RKO (cell line): ENCODE data around the gene CRYBB2.
"Not testable (repeated sequence)": the region's sequence is repeated elsewhere in the genome, so short reads cannot be mapped to it uniquely, and the experiment has no call there.

Source experiments
- DNase-seq: peaks from one replicate; pipeline ENCODE4 v3.0.0-alpha.2; 2016; ENCODE audit warnings: low spot score

CRYBB2 gene, protein sequence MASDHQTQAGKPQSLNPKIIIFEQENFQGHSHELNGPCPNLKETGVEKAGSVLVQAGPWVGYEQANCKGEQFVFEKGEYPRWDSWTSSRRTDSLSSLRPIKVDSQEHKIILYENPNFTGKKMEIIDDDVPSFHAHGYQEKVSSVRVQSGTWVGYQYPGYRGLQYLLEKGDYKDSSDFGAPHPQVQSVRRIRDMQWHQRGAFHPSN

GRCh38 chr22:25219211-25219689 is at the start of gene CRYBB2:
CRYBB2 (plus strand) TSS chr22:25219639; CDS start chr22:25221430, 1,791 bp downstream.
- no peak for DNase-seq

- no peak for DNase-seq
Observed at GRCh38 chr22:25170426-25170980, 48.9 kb upstream of the CRYBB2 start.

DNA sequence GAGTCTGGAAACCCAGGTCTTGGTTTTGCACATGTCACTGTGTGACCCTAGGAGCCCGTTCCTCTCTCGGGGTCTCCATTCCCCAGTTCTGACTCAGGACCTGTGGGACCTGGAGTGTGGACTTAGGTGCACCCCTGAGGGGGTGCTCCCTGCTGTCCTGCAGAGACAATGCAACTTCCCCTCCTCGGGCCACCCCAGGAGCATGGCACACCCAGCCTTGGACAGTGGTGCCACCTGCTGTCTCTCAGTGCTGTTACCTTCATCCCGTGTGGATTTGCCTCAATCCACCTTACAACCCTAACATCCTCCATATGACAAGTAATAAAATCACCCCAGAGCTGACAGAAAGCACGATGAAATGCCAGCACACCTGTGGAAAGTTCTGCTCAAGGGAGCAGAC is 47.3 kb upstream of the CRYBB2 start:
- DNase-seq = no peak

- DNase-seq = no peak
Observed at GRCh38 chr22:25174156-25174887, 45.1 kb upstream of the CRYBB2 start.

GRCh38 chr22:25174888-25175411 is 44.5 kb upstream of the CRYBB2 start:
- DNase-seq = no peak

- no peak for DNase-seq
Observed at GRCh38 chr22:25176175-25176574, 43.3 kb upstream of the CRYBB2 start.

DNA sequence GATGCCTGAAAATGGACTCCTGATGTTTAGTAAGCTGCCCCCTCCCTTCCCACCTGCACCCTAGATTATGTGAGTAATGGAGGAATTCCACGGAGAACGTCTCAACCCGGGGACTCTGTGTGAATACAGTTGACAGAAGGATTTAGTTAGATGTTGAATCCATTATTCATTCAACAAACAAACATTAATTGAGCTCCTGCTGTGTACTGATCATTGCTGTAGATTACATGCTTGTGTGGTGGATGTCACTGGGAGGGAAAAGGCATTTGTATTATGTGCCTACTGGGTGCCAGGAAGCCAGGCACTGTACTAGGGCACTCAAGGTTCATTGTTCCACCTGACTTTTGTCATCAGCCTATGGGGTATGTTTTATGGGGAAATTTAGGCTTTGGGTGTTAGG is 42.6 kb upstream of the CRYBB2 start:
- no peak for DNase-seq

- DNase-seq = no peak
Observed at GRCh38 chr22:25177226-25177625, 42.2 kb upstream of the CRYBB2 start.

GRCh38 chr22:25177895-25178294 is 41.5 kb upstream of the CRYBB2 start:
- DNase-seq = no peak

GRCh38 chr22:25178348-25178747 is 41.1 kb upstream of the CRYBB2 start:
- not testable (repeated sequence) for DNase-seq

GRCh38 chr22:25178869-25179631 is 40.4 kb upstream of the CRYBB2 start:
- not testable (repeated sequence) for DNase-seq

DNA sequence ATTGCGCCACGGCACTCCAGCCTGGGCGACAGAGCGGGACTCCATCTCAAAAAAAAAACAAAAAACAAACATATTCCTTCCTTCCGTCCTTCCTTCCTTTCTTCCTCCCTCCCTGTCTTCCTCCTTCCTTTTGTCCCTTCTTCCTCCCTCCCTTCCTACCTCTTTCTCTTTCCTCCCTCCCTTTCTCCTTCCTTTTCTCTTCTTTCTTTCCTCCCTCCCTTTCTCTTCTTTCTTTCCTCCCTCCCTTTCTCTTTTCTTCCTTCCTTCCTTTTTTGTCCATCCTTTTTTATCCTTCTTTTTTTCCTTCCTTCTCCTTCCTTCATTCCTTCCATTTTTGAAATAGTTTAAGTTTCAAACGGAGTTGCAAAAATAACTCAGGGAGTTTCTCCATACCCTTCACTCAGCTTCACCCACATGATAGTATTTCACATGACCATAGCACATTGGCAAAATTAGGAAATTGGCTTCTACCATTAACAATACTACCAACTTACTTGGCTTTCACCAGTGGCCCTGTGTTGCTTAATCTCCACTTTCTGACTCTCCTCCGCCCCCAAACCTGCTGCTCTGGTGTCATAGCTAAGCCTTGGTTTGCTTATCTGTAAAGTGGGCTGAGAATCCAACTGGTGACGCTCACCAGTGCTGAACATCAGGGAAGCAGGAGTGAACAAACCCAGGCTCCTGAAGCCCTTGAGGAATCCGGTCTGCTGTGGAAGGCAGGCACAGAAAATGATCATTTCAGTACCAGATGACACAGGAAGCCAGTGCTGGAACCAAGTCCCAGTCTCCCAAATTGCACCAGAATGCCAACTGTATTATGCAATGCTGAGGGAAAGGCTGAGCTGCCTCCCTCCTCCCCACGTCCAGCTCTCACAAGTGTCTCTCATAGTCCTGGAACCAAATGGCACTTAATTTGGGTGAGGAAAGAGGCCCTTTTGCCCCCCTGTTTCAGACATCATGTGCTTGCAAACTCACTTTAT is 37.0 kb upstream of the CRYBB2 start:
- no peak for DNase-seq

GRCh38 chr22:25183949-25184619 is 35.4 kb upstream of the CRYBB2 start:
- no peak for DNase-seq

DNA sequence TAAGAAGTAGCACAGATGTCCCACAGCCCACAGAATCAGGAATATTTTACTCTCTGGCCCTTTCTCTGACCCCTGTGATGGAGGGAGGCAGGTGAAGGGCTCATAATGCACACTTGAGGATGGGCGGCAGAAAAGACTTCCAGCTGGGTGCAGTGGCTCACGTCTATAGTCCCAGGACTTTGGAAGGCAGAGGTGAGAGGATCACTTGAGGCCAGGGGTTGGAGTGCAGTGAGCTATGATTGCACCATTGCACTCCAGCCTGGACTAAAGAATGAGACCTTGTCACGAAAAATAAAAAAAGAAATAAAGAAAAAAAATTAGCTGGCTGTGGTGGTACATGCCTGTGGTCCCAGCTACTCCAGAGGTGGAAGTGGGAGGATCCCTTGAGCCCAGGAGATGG is 33.3 kb upstream of the CRYBB2 start:
- DNase-seq = no peak

GRCh38 chr22:25187469-25187868 is 32.0 kb upstream of the CRYBB2 start:
- no peak for DNase-seq

DNA sequence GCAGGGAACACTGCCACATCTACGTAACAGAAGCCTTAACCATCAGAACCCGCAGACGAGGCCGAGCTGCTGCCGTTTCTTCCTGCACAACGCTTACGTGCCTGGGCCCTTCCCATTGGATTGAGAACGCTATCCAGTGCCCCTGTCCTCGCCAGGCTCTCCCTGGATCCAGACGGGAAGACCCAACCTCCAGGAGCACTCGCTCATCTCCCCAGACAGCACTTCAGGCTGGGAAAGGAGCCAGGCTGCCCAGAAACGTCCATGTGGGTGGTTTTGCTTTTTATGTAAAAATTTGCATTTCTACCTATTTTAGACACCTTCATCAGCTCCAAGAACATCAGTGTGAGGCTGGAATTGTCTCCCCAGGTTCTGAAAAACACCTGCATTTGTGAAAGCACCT is 27.0 kb upstream of the CRYBB2 start:
- no peak for DNase-seq

GRCh38 chr22:25193130-25193529 is 26.3 kb upstream of the CRYBB2 start:
- no peak for DNase-seq

DNA sequence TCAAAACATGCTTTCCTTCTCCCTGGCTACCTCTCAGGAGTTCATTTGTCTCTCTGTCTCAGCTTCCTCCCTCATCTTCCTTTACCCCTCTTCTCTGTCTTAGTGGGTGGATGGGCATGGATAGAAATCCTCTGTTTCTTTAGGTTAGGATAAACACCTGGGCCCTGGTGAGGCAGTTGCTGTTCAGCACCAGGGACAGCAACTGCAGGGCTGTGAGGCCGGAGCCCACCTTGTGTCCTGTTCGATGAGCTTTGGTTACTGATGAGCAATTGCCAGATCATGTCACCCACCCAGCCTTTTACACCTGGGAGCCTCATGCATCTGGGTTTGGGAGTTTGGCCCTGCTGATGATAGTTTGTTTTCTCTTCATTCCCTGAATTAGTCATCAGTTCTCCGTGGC is 25.9 kb upstream of the CRYBB2 start:
- no peak for DNase-seq

- no peak for DNase-seq
Observed at GRCh38 chr22:25196326-25196725, 23.1 kb upstream of the CRYBB2 start.

DNA sequence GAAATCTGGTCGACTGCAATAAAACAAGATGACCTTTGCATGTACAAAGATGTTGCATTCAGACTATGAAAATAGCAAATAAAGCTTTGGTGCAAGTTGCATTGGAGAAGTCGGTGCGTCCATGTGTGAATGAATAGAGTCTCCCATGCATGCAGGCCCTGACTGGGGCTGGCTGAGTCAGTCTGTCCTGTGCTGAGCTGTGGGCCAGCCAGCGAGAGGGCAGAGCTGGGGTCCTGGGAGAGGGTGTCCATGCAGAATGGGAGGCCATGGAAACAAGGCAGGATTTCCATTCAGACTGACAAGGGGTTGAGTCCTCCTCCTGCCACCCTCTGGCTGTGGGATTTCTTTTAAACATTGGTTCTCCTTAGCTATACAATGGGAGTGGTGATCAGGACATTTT is 22.1 kb upstream of the CRYBB2 start:
- no peak for DNase-seq
